NCI-H345 treated with DMSO at 0.1 percent for 48 hours (cell line): Measurements from ENCODE around the gene MAST2.
"Not testable (repeated sequence)": the region's sequence is repeated elsewhere in the genome, so short reads cannot be mapped to it uniquely, and the experiment has no call there.

Source experiments
- DNase-seq: peaks from one replicate; lab custom pipeline; 2025; ENCODE audit not compliant: unreplicated experiment; lab: John Stamatoyannopoulos, UW

The MAST2 gene

GRCh38 chr1:45803299-45803780 lies at the start of gene MAST2:
TSS of gene MAST2 (plus strand) at chr1:45803612. CDS start at chr1:45803896, 284 bp downstream.
- peak; percentile 83 for DNase-seq

DNA sequence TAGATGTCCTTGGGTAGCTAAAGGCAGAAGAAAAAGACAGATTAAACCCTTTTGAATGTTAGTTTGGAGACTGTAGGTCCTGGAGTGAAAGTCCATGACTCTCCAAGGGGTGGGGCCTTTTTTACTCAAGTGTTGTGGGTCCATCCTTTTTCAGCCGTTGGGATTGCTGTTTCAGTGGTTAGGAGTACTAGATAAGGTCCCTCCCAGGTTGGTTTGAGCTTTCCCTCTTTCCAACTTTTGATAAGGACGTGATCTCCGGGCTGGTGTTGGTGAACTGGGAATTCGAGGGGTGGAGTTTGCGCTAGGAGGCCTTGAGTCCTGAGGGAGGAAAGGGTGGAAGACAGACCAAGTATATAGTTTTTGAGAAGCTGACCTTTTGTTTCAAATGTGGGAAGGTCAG lies 47.7 kb upstream of the MAST2 start:
- no peak for DNase-seq

DNA sequence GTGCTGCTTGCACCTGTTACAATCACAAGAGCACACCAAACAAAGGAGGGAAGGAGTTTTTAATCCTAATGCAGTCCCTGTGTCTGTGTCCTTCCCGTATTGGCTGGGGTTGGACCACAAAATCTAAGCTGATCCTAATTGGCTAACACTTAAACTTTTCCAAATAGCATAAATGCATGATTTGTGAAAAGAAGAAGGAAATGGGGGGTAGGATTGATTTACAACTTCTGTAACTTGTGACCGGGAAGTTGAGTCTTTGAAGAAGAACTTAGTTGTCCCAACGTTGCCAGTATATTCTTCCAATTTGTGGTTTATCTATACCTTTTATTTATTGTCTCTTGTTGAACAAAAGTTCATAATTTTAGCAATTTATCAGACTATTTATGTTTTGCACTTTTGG lies 41.1 kb upstream of the MAST2 start:
- DNase-seq: no peak

DNA sequence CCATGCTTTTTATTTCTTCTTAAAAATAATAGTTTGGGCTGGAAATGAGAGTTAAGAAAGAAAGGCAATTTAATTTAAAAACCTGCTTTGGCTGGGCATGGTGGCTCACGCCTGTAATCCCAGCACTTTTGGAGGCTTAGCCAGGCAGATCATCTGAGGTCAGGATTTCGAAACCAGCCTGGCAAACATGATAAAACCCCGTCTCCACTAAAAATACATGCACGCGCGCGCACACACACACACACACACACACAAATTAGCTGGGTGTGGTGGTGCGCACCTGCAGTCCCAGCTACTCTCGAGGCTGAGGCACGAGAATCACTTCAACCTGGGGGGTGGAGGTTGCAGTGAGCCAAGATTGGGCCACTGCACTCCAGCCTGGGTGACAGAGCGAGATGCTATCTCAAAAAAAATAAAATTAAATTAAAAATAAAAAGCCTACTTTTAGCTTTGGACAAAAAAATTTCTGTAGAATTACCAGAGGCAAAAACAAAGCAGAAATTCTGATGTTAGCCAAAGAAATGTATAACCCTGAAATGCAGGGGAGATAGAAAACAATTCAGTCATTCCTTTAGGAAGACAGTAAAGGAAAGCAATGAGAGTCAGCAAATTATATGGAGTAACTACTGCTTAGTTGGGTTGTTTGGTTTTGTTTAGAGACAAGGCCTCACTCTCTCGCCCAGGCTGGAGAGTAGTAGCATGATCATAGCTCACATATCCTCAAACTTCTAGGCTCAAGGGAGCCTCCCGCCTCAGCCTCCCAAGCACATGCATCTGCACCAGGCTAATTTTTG lies 37.2 kb upstream of the MAST2 start:
- no peak for DNase-seq

- no peak for DNase-seq
These were observed 36.4 kb upstream of the MAST2 start for GRCh38 chr1:45767035-45767434.

DNA sequence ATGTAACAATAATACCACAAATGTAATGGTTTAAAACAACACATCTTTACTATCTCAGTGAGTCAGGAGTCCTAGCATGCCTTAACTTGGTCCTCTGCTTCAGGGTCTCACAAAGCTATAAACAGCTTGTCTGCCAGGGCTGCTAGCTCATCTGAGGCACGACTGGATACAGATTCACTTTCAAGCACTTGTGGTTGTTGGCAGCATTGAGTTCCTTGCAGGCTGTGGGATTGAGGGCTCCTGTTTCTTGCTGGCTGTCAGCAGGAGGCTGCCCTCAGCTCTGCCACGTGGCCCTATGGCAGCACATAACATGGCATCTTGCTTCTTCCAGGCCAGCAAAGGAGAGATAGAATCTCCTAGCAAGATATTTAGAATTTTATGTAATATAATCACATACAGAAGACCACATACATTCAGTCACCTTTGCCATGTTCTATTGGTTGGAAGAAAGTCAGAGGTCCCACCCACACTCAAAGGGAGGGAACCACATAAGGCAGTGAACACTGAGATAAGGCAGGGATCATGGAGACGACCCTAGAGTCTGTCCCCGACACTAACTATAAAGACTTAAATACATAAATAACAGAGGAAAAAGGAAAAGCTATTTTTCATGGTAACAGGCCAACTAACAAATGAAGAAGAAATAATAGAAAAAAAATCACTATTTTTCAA lies 34.0 kb upstream of the MAST2 start:
- DNase-seq: no peak

DNA sequence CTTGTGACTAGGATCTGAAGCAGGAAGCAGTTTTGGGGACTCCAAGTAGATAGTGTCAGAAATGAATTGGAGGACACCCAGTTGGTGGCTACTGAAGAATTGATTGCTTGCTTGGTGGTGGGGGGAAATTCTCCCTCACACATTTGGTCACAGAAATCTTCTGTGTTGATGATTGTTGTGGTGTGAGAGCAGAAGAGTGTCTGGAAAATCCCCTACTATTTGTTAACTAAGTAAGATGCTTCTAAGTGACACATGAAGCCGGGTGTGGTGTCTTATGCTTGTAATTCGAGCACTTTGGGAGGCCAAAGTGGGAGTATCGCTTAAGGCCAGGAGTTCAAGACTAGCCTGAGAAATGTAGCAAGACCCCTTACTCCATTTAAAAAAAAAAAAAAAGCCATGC lies 30.4 kb upstream of the MAST2 start:
- DNase-seq: no peak

GRCh38 chr1:45775794-45776193 lies 27.6 kb upstream of the MAST2 start:
- no peak for DNase-seq

GRCh38 chr1:45785583-45785982 lies 17.8 kb upstream of the MAST2 start:
- no peak for DNase-seq

GRCh38 chr1:45787905-45788304 lies 15.5 kb upstream of the MAST2 start:
- no peak for DNase-seq

- DNase-seq: no peak
These were observed 13.8 kb upstream of the MAST2 start for GRCh38 chr1:45789601-45790000.

DNA sequence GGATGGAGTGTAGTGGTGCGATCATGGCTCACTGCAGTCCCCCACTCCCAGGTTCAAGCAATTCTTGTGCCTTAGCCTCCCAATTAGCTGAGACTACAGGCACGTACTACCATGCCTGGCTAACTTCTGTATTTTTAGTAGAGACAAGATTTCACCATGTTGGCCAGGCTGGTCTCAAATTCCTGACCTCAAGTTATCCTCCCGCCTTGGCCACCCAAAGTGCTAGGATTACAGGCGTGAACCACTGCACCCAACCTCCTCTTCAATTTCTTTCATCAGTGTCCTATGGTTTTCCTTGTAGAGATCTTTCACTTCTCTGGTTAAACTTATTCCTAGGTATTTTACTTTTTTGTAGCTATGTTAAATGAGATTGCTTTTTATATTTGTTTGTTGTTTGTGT lies 10.7 kb upstream of the MAST2 start:
- DNase-seq: no peak

GRCh38 chr1:45793942-45794604 lies 9.3 kb upstream of the MAST2 start:
- DNase-seq: no peak

- no peak for DNase-seq
These were observed 7.0 kb upstream of the MAST2 start for GRCh38 chr1:45796381-45796780.

- DNase-seq: no peak
These were observed 6.5 kb upstream of the MAST2 start for GRCh38 chr1:45796946-45797345.

DNA sequence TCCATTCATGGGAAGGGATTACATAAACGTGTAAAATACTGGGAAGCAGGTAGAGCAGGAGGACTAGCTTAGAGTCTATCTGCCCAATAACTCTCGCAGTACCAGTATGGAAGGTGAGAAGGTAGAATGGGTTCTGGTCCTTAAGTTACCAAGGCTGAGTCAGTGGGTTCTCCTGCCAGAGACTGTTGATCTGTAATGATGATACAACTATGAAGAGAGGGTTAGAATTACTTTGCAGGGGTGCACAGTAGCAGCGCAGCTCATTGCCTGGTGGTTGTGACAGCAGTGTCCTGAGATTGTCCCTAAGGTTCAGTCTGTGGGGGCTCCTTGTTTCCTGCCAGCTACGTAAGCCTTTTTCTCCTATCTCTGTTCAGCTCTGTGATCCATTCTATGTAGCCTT lies 2.5 kb upstream of the MAST2 start:
- DNase-seq: no peak

GRCh38 chr1:45802343-45803298 lies 791 bp upstream of the MAST2 start:
- peak; percentile 39 for DNase-seq

GRCh38 chr1:45803781-45804668 lies 613 bp downstream of the MAST2 start:
- DNase-seq: not testable (repeated sequence)

- DNase-seq: no peak
These were observed 1.2 kb downstream of the MAST2 start for GRCh38 chr1:45804669-45804969.

- DNase-seq: no peak
These were observed 2.7 kb downstream of the MAST2 start for GRCh38 chr1:45806129-45806528.
